GM19239 (cell line): ENCODE results near the gene FGD4.
A peak's percentile ranks its signal among the peaks of the same experiment; 100 is the strongest.

Experiments
- DNase-seq: peaks from one replicate; pipeline ENCODE4 v3.0.0; 2011; ENCODE audit warnings: low spot score; ENCODE audit not compliant: insufficient read length
- FAIRE-seq: peaks from 2 replicates; lab custom pipeline; 2011; peaks lifted over from hg19 to GRCh38; lab: Jason Lieb, UNC

The FGD4 gene

GRCh38 chr12:32399370-32400113, at the start of gene FGD4:
Gene FGD4, plus strand, starts transcription at chr12:32399558.
- peak; percentile 86 for DNase-seq
- FAIRE-seq: no peak

GRCh38 chr12:32353540-32353939, 45.8 kb upstream of the FGD4 start:
- no peak for FAIRE-seq
- no peak for DNase-seq

GRCh38 chr12:32357601-32358249, 41.6 kb upstream of the FGD4 start:
- DNase-seq: no peak
- no peak for FAIRE-seq

- no peak for FAIRE-seq
Observed at GRCh38 chr12:32360956-32361355, 38.4 kb upstream of the FGD4 start.

GRCh38 chr12:32362892-32363291, 36.5 kb upstream of the FGD4 start:
- FAIRE-seq: no peak

More at GRCh38 chr12:32360956-32361355, 38.4 kb upstream of the FGD4 start:
- DNase-seq: no peak

GRCh38 chr12:32365473-32366064, 33.8 kb upstream of the FGD4 start:
- DNase-seq (peak; percentile 19), FAIRE-seq (peak; percentile 77)

More at GRCh38 chr12:32362892-32363291, 36.5 kb upstream of the FGD4 start:
- DNase-seq: no peak

- DNase-seq (no peak), FAIRE-seq (no peak)
Observed at GRCh38 chr12:32366714-32367113, 32.6 kb upstream of the FGD4 start.

- FAIRE-seq (no peak), DNase-seq (no peak)
Observed at GRCh38 chr12:32367381-32367780, 32.0 kb upstream of the FGD4 start.

- DNase-seq (no peak), FAIRE-seq (no peak)
Observed at GRCh38 chr12:32369202-32369601, 30.2 kb upstream of the FGD4 start.

- no peak for FAIRE-seq
Observed at GRCh38 chr12:32377344-32378055, 21.9 kb upstream of the FGD4 start.

GRCh38 chr12:32379213-32379612, 20.1 kb upstream of the FGD4 start:
- no peak for FAIRE-seq
- DNase-seq: no peak

More at GRCh38 chr12:32377344-32378055, 21.9 kb upstream of the FGD4 start:
- no peak for DNase-seq

- FAIRE-seq (no peak), DNase-seq (no peak)
Observed at GRCh38 chr12:32379667-32380066, 19.7 kb upstream of the FGD4 start.

GRCh38 chr12:32382226-32382625, 17.1 kb upstream of the FGD4 start:
- FAIRE-seq (no peak), DNase-seq (no peak)

- FAIRE-seq (no peak), DNase-seq (no peak)
Observed at GRCh38 chr12:32390572-32391219, 8.7 kb upstream of the FGD4 start.

GRCh38 chr12:32395026-32395425, 4.3 kb upstream of the FGD4 start:
- FAIRE-seq: no peak
- no peak for DNase-seq

- no peak for DNase-seq
- FAIRE-seq: no peak
Observed at GRCh38 chr12:32397696-32398095, 1.7 kb upstream of the FGD4 start.

GRCh38 chr12:32398181-32398580, 1.2 kb upstream of the FGD4 start:
- FAIRE-seq: no peak
- no peak for DNase-seq

GRCh38 chr12:32398816-32399369, 465 bp upstream of the FGD4 start:
- FAIRE-seq: no peak
- no peak for DNase-seq

GRCh38 chr12:32400114-32400672, 835 bp downstream of the FGD4 start:
- DNase-seq (no peak), FAIRE-seq (no peak)

- FAIRE-seq: no peak
- DNase-seq: no peak
Observed at GRCh38 chr12:32400866-32401265, 1.5 kb downstream of the FGD4 start.
